HepG2 (cell line): Measurements from ENCODE around the gene SH3GL2. TPM values are rescaled to one million over a fixed set of nuclear protein-coding genes. Genes with fewer than 3 reads are reported as not detected.

Experiments
- ATAC-seq: fragments of 200-7000 bp; cut with Tn5 transposase; 3 replicates; pipeline ENCODE4 v1.9.1; 2020; ENCODE audit warnings: mild to moderate bottlenecking, moderate library complexity
- BruUV-seq: library from RNA; stranded (reverse); fragments of 400-500 nt; replicated peaks from 2 replicates; lab custom pipeline; 2021; lab: Mats Ljungman, UMichigan
- CTCF ChIA-PET: fragments of 300-600 bp; formaldehyde crosslinking; extraction: SDS; loops from one replicate; lab custom pipeline; 2021; ENCODE audit warnings: low total read pairs, inconsistent platforms, low intra/inter-chr PET ratio; lab: Yijun Ruan, JAX
- POLR2A ChIA-PET: fragments of 350-600 bp; sonication (Branson Sonifier 250); formaldehyde crosslinking; loops from one replicate; lab custom pipeline; 2020; ENCODE audit warnings: antibody characterized with exemption, inconsistent platforms; lab: Yijun Ruan, JAX
- DNase-seq: peaks from one replicate; pipeline ENCODE4 v3.0.0-alpha.2; 2015; ENCODE audit warnings: low spot score
- FAIRE-seq: peaks from 3 replicates; lab custom pipeline; 2011; peaks lifted over from hg19 to GRCh38; lab: Jason Lieb, UNC
- H2AFZ ChIP-seq: one replicate; pipeline ENCODE4 v1.6.1; 2011; ENCODE audit warnings: low read length, inconsistent platforms
- H3K27ac ChIP-seq: fragments of 300-600 bp; 3 replicates; pipeline ENCODE4 v1.8.0; 2011; ENCODE audit warnings: mixed run types, mild to moderate bottlenecking, mixed read lengths, low read length, inconsistent platforms; ENCODE audit not compliant: insufficient read depth; ENCODE audit errors: extremely low read length
- H3K27me3 ChIP-seq, 2 experiments: fragments of 200-600 bp in 1 of 2; 2 replicates in 1 of 2; 3 replicates in 1 of 2; pipeline versions ENCODE4 v1.6.0 to v1.8.0; 2011; ENCODE audit warnings: low read length in 2 of 2, mild to moderate bottlenecking in 2 of 2, moderate library complexity in 2 of 2, inconsistent platforms in 1 of 2; ENCODE audit not compliant: insufficient read depth in 2 of 2, control insufficient read depth in 1 of 2
- H3K36me3 ChIP-seq, 2 experiments: fragments of 200-600 bp in 1 of 2; replicated peaks in 1 of 2; 2 replicates in 1 of 2; 3 replicates in 1 of 2; pipeline versions ENCODE4 v1.5.1 to v1.8.0; 2011; ENCODE audit warnings: low read length in 2 of 2, inconsistent platforms in 1 of 2; ENCODE audit not compliant: insufficient read depth in 2 of 2, control insufficient read depth in 1 of 2
- H3K4me1 ChIP-seq: 2 replicates; pipeline ENCODE4 v1.5.1; 2012; ENCODE audit warnings: low read length, inconsistent platforms; ENCODE audit not compliant: insufficient read depth
- H3K4me2 ChIP-seq: 2 replicates; pipeline ENCODE4 v1.6.0; 2011; ENCODE audit warnings: low read depth, low read length, inconsistent platforms
- H3K4me3 ChIP-seq, 3 experiments: fragments of 200-600 bp in 1 of 3; sonication (generic), shearing (Covaris generic) in 1 of 3; replicated peaks in 1 of 3; 2 replicates each; pipeline ENCODE4 v1.5.1; 2011 to 2016; ENCODE audit warnings: low read length in 3 of 3, inconsistent platforms in 2 of 3, low read depth in 2 of 3, mild to moderate bottlenecking in 2 of 3, control low read depth in 1 of 3, mixed read lengths in 1 of 3; ENCODE audit not compliant: insufficient read depth in 1 of 3
- H3K79me2 ChIP-seq: one replicate; pipeline ENCODE4 v1.6.1; 2011; ENCODE audit warnings: low read length, inconsistent platforms; ENCODE audit not compliant: insufficient read depth
- H3K9ac ChIP-seq: 2 replicates; pipeline ENCODE4 v1.6.0; 2011; ENCODE audit warnings: mild to moderate bottlenecking, low read depth, low read length, inconsistent platforms; ENCODE audit not compliant: insufficient read depth
- H3K9me3 ChIP-seq: 2 replicates; pipeline ENCODE4 v1.5.1; 2012; ENCODE audit warnings: mild to moderate bottlenecking, low read length
- H4K20me1 ChIP-seq: 2 replicates; pipeline ENCODE4 v1.6.0; 2011; ENCODE audit warnings: inconsistent platforms, mild to moderate bottlenecking, low read length, moderate library complexity; ENCODE audit not compliant: insufficient read depth
- KDM5B ChIP-seq: sonication (generic); formaldehyde crosslinking; IDR thresholded peaks from 2 replicates; pipeline ENCODE4 v1.4.0; 2020; ENCODE audit warnings: missing genetic modification reagents, mild to moderate bottlenecking, borderline replicate concordance
- MIER3 ChIP-seq: IDR thresholded peaks from 2 replicates; pipeline ENCODE4 v1.6.1; 2016; ENCODE audit warnings: missing compliant biosample characterization, borderline replicate concordance
- NR1H2 ChIP-seq: sonication (generic); formaldehyde crosslinking; IDR thresholded peaks from 2 replicates; pipeline ENCODE4 v1.8.1; 2022; ENCODE audit warnings: low read depth, missing genetic modification reagents, borderline replicate concordance
- NR2F6 ChIP-seq, 2 experiments: IDR thresholded peaks; 2 replicates each; pipeline ENCODE4 v1.6.1; 2016; ENCODE audit warnings: antibody characterized with exemption in 1 of 2, mild to moderate bottlenecking in 1 of 2
- PHF21A ChIP-seq: sonication (generic); formaldehyde crosslinking; IDR thresholded peaks from 2 replicates; pipeline ENCODE4 v1.5.0; 2020; ENCODE audit warnings: mild to moderate bottlenecking, missing genetic modification reagents
- RFX5 ChIP-seq: IDR thresholded peaks from 2 replicates; pipeline ENCODE4 v1.6.1; 2011; ENCODE audit warnings: low read depth, low read length, improper control_type of control experiment
- ZNF263 ChIP-seq: sonication (generic); formaldehyde crosslinking; IDR thresholded peaks from 2 replicates; pipeline ENCODE4 v1.4.0; 2020; ENCODE audit warnings: missing genetic modification reagents
- ZNF746 ChIP-seq: sonication (generic); formaldehyde crosslinking; IDR thresholded peaks from 2 replicates; pipeline ENCODE4 v1.8.0; 2022; ENCODE audit warnings: mild to moderate bottlenecking, missing genetic modification reagents
- ZNF850 ChIP-seq: sonication (generic); formaldehyde crosslinking; conservative IDR thresholded peaks from 2 replicates; pipeline ENCODE4 v1.9.0; 2021; ENCODE audit warnings: mild to moderate bottlenecking, missing genetic modification reagents
- WGBS: methylation state at CpG from one replicate; pipeline ENCODE4 v1.1.6; 2017; ENCODE audit warnings: low lambda C conversion rate; 5-methylcytosine and 5-hydroxymethylcytosine counted together
- in situ Hi-C: cut with HindIII; loops from 2 replicates; pipeline ENCODE4 v1.10.0; 2017; ENCODE audit warnings: low pct_unique_long_range_greater_than_20kb; ENCODE audit not compliant: extremely low pct_ligation_motif_present
- intact Hi-C: fragments of 100-400 bp; cut with micrococcal nuclease; formaldehyde crosslinking; loops from one replicate; pipeline ENCODE4 v1.10.0; 2022; ENCODE audit not compliant: unreplicated experiment
- polyA plus RNA-seq, 8 experiments: library from polyadenylated mRNA; depleted of rRNA in 3 of 8; stranded (reverse) in 7 of 8; unstranded in 1 of 8; fragments of >200 nt; fragmentation: Illumina TruSeq in 4 of 8; extraction: Trizol in 4 of 8; gene quantifications; 2 replicates each; pipeline versions ENCODE4 v1.2.1 to v1.2.3, GENCODE V29; 2011 to 2016; ENCODE audit warnings: low read depth in 4 of 8, missing spikeins in 1 of 8, mixed read lengths in 1 of 8; ENCODE audit not compliant: insufficient read depth in 1 of 8
- total RNA-seq, 5 experiments: library from RNA; depleted of rRNA; stranded (reverse); fragments of >200 nt; fragmentation: Illumina TruSeq; extraction: Trizol; gene quantifications; 2 replicates each; pipeline ENCODE4 v1.2.3, GENCODE V29; 2016; ENCODE audit warnings: low read depth in 1 of 5
- TF ChIP-seq, protein P1 (sequence below): sonication (generic); formaldehyde crosslinking; IDR thresholded peaks from 2 replicates; pipeline ENCODE4 v1.4.0; 2020; ENCODE audit warnings: missing genetic modification reagents, borderline replicate concordance

The SH3GL2 gene
- total and polyA plus RNA-seq, 2 of the 13 experiments (the other 11 are each of a cell fraction or from before 2014, with no cell fraction given), result 0.04 TPM; not detected in 1

- CTCF ChIA-PET, result no interaction called here
- intact Hi-C loops (no loop called here), in situ Hi-C loops (no loop called here)
- no peak overlapping the region for H3K27ac ChIP-seq
- no peak for ATAC-seq
- FAIRE-seq, result no peak
- H3K4me1 ChIP-seq, result no peaks in the 10 kb centered on the region
- H3K9me3 ChIP-seq, result no peaks in the 10 kb centered on the region
- DNase-seq, result no peak
- H3K79me2 ChIP-seq, result no peaks in the 10 kb centered on the region
- H3K4me3 ChIP-seq, result no peak overlapping the region
- no peak overlapping the region for H2AFZ ChIP-seq
- H3K36me3 ChIP-seq, result no peaks in the 10 kb centered on the region
- no peak overlapping the region for H3K4me2 ChIP-seq
- H3K9ac ChIP-seq, result no peak overlapping the region
- TF ChIP-seq PHF21A (CRISPR knock-in tag) (no peak), RFX5 (no peak), NR2F6 (IDR thresholded peaks at IDR 0.05) (no peak), NR2F6 (CRISPR knock-in tag; IDR thresholded peaks at IDR 0.05) (no peak), MIER3 (no peak), NR1H2 (CRISPR knock-in tag) (no peak), KDM5B (CRISPR knock-in tag) (no peak), ZNF850 (no peak), ZNF263 (CRISPR knock-in tag) (no peak), ZNF746 (CRISPR knock-in tag) (no peak)
- TF ChIP-seq, protein P1, sequence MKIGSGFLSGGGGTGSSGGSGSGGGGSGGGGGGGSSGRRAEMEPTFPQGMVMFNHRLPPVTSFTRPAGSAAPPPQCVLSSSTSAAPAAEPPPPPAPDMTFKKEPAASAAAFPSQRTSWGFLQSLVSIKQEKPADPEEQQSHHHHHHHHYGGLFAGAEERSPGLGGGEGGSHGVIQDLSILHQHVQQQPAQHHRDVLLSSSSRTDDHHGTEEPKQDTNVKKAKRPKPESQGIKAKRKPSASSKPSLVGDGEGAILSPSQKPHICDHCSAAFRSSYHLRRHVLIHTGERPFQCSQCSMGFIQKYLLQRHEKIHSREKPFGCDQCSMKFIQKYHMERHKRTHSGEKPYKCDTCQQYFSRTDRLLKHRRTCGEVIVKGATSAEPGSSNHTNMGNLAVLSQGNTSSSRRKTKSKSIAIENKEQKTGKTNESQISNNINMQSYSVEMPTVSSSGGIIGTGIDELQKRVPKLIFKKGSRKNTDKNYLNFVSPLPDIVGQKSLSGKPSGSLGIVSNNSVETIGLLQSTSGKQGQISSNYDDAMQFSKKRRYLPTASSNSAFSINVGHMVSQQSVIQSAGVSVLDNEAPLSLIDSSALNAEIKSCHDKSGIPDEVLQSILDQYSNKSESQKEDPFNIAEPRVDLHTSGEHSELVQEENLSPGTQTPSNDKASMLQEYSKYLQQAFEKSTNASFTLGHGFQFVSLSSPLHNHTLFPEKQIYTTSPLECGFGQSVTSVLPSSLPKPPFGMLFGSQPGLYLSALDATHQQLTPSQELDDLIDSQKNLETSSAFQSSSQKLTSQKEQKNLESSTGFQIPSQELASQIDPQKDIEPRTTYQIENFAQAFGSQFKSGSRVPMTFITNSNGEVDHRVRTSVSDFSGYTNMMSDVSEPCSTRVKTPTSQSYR (CRISPR knock-in tag), result no peak
- POLR2A ChIA-PET, result no interaction called here
- 1% methylated on average over 2 of the region's 2 CpGs for WGBS
- no TSS peak for BruUV-seq
- H4K20me1 ChIP-seq, result no peaks in the 10 kb centered on the region
- H3K27me3 ChIP-seq, result no peaks in the 10 kb centered on the region
Observed at GRCh38 chr9:17551023-17551422, 27.8 kb upstream of the SH3GL2 start.
